ENCODE measurements around the gene MASP1.
A peak's percentile ranks its signal among the peaks of the same experiment; 100 is the strongest.

Gene MASP1

DNA sequence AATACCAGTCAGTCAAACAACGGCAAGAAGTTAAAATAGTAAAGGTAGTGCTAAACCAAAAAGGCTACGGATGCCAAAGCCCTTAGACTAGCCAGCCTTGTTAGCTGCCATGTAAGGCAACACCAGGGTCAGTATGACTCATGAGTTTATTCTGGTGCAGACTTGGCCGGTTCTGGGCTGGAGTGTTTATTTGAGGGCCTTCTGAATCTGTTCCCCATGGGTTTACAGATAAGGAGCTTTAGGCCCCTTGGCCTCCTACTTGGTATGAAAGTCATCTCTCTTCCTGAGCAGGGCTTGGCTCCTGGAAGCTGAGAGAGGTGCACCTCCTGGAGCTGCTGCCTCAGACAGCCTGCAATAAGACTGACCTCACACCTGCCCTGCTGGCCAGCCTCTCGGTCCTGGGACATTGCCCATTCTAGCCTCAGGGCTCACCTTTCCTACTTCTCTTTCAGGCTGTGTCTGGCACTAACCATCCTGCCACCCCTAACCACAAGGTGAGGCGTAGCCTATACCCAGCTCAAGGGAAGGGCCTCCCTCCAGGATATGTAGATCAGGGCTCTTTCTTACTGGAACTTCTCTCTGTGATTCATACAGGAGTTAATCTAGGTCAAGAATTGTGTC lies 104.6 kb downstream of the MASP1 start:
- DNase-seq (ENCODE audit: low spot score) = peak; percentile 87

DNA sequence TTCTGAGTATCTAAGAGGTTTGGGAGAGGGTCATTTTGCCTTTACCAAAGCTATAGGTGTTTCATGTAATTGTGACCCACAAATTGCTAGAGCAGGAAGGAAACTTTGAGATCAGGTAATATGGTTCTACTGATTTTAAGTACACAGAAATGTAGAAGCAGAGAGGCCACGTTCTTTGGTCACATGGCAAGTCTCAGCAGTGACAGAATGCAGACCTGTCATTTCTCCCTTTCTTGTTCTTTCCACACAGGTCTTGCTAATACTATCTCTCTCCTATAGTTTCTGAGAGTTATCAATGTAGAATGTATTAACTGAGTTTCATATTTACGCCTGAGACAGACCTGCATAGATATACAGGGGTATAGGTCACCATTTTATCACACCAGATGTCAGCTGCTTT lies 105.2 kb downstream of the MASP1 start:
- DNase-seq (ENCODE audit: low spot score) = no peak

DNA sequence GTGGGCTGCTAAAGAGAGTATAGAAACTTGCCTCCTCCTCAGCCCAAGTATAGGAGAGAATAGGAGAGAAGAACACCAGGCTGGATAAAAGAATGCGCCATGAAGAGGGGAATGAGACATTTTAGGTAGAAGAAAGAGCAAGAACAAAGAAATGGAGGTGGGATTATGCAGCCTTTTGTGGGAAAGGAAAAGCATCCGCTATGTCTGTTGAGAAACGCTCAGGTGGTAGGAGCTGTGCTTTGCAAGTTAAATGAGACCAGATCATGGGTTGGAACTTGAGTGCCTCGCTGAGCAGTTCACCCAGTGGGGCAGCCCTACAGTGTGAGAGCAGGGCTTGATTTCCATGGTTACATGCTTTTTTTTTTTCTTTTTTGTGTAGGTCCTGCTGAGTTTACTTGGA lies 105.8 kb downstream of the MASP1 start:
- no peak for DNase-seq (ENCODE audit: low spot score)
